Omental fat pad (tissue), 4 donors: ENCODE measurements around the gene HSD17B2. TPM values are rescaled to one million over a fixed set of nuclear protein-coding genes. Genes with fewer than 3 reads are reported as not detected.
"Not testable (repeated sequence)": the region's sequence is repeated elsewhere in the genome, so short reads cannot be mapped to it uniquely, and the experiment has no call there.

ENCODE experiments used
- ATAC-seq: fragments of 150-250 bp; one replicate; pipeline ENCODE4 v1.9.1; 2016; ENCODE audit warnings: mild to moderate bottlenecking, moderate library complexity; ENCODE audit not compliant: low FRiP score
- DNase-seq: peaks from one replicate; pipeline ENCODE4 v3.0.0-alpha.2; 2019; ENCODE audit warnings: low spot score
- CTCF ChIP-seq, 3 donors: fragments of 450-650 bp; IDR thresholded peaks; one replicate each; pipeline ENCODE4 v1.5.1; 2016 to 2017; ENCODE audit warnings: antibody characterized with exemption in 3 of 3, mild to moderate bottlenecking in 3 of 3, moderate library complexity in 2 of 3
- total RNA-seq, 4 donors: library from RNA; depleted of rRNA; stranded (reverse); fragments of >200 nt; gene quantifications; one replicate each; pipeline ENCODE4 v1.1.0, GENCODE V29; 2016

HSD17B2 gene
- total RNA-seq, 4 donors from 2014 or later = 0.94 to 5.7 (median 1.6) TPM; not detected in 1

- no peak for ATAC-seq
- no peak for TF ChIP-seq CTCF (IDR thresholded peaks at IDR 0.05)
- no peak for DNase-seq
Measured at GRCh38 chr16:82133798-82134197, 98.7 kb downstream of the HSD17B2 start.

- DNase-seq (no peak), ATAC-seq (no peak)
- no peak for TF ChIP-seq CTCF (IDR thresholded peaks at IDR 0.05)
Measured at GRCh38 chr16:82134846-82135245, 99.8 kb downstream of the HSD17B2 start.

DNA sequence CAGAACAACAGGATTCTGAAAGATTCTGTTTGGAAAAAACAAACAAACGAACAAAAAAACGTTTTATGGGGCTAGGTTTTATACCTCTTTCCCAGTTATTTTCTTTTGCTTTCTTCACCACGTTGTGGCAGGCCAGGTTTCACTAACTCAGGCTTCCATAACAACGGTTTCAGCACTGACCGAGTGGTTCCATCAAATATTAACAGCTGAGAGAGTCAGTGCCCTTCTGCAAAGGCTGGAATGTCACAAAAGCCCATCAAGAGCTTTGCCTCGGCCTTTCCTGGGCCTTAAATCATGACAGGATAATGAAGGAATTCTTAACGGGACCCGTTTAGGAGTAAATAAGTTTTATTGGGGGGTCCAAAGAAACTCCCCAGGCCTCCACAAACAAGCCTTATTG, 100.8 kb downstream of the HSD17B2 start:
- DNase-seq (no peak), ATAC-seq (no peak)
- TF ChIP-seq CTCF (IDR thresholded peaks at IDR 0.05) = no peak

DNA sequence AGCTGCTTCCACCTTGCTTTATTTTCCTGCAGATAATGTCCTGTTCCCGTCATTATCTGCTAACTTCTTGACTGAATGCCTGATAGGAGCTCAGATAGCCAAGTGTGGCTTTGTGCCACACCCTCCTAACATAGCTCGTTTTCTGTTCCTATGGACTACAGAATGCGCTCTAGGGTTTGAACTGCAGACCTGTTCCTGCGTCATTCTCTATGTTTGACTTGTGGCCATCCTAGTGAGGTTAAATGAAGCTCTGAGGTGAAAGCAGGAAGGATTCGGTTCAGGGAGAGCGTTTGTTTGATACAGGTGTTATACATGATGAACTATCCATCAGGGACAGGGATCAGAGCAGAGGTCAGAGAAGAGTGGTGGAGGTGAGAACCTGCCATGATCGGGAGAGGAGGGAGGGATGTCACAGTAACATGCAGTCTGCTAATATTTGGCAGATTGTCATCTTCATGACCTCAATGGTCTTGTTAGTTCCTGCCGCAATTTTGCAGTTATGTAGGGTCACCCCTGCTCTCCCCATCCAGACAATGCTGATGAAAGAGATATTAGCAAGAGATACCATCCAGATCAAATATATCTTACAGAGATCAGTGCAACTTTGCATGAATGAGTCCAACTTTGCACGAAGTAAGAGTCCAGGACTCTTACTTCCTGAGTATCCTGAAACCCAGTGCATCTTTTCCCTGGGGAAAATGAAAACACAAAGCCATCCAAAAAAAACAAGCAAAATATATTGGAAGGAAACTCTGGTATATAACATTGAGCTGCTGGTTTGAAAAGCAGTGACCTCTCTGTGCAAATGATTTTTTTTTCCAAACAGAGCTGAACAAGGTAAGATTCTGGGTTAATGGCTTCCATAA, 102.1 kb downstream of the HSD17B2 start:
- no peak for ATAC-seq
- TF ChIP-seq CTCF (IDR thresholded peaks at IDR 0.05) = no peak
- no peak for DNase-seq

DNA sequence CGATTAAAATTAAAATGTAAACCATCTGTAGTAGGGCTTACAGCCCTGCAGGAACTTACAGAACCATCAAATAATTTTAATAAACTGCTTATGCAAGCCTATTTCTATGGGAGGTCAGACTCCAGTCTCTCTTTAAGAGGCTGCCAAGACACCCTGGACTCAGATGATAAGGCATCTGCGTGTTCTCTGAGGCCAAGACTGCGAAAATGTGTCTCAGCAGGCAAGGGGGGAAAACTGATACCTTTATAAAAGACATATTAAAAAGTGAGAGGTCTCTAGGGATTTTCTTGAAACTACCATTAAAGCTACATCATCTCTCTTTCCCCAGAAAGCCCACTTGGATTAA, 102.7 kb downstream of the HSD17B2 start:
- ATAC-seq (no peak), DNase-seq (no peak)
- TF ChIP-seq CTCF (IDR thresholded peaks at IDR 0.05) = no peak

DNA sequence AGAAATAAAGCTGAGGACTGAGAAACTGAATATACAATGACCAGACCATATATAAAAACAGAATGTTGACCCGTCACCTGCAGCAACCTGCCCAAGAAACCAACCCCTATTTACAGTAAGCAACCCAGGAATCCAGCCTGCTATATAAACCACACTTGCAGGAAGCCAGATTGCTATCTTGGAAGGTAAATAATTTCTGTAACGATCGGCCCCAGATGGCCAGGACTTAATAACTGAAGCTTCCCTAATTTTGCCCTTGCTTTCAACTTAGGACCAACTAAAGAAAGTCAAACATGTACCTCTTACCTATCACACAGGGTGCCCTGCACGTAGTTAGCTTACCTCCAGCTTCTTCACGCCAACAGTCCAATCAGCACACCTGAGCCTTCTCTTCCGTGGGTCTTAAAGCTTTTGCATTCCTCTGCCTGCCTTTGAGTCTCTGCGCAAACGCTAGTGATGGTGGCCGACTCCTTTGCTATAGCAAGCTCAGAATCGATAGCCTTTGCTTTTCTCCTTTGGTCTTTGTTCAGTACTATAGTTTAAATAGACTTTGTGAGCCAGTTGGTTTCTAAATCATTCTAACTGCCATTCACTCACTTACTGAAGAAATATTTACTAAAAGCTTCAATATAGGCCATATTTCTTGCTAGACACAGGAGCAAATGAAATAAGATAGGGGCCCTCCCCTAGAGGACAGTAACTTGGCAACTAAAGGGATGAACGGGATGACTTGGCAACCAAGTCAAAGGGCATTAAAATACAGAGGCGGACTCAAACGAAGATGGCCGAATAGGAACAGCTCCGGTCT, 103.6 kb downstream of the HSD17B2 start:
- ATAC-seq (no peak), DNase-seq (no peak)
- no peak for TF ChIP-seq CTCF (IDR thresholded peaks at IDR 0.05)

- ATAC-seq, DNase-seq: not testable (repeated sequence)
Measured at GRCh38 chr16:82139286-82139571, 104.2 kb downstream of the HSD17B2 start.
